ENCODE results near the gene DUSP8. TPM values are rescaled to one million over a fixed set of nuclear protein-coding genes. Genes with fewer than 3 reads are reported as not detected.

DUSP8 gene
- total RNA-seq, 1 experiment from 2014 or later = 4.4 TPM

- no peak overlapping the region for H4K5ac ChIP-seq (ENCODE audit: insufficient read length, low read depth, low read length)
- no peak overlapping the region for H2BK5ac ChIP-seq (ENCODE audit: insufficient read length, low read length)
- no peak overlapping the region for H3K23ac ChIP-seq (ENCODE audit: insufficient read length, low read depth, low read length)
- no peak overlapping the region for H3K9ac ChIP-seq (ENCODE audit: extremely low read depth, insufficient read length, low read length)
- H3K79me2 ChIP-seq (ENCODE audit: insufficient read depth, low read length) = peaks cover 1% of the 10 kb centered on the region; the same call in 1 of the 2 replicates
- no peaks in the 10 kb centered on the region for H3K36me3 Mint-ChIP-seq (ENCODE audit: insufficient read depth in 1 of 3, low read depth in 3 of 3)
- H2BK20ac ChIP-seq (ENCODE audit: low read depth, low read length, poor library complexity, severe bottlenecking) = no peak overlapping the region
- no peak overlapping the region for H2AFZ ChIP-seq (ENCODE audit: low read length)
- no peak overlapping the region for H3K4me2 ChIP-seq (ENCODE audit: insufficient read depth, insufficient read length, low read length)
- no peak for TF ChIP-seq CTCF (conservative IDR thresholded peaks at IDR 0.05)
- no peaks in the 10 kb centered on the region for H3K27me3 ChIP-seq (ENCODE audit: insufficient read depth, low read length)
- DNase-seq = no peak
- no peak overlapping the region for H3K56ac ChIP-seq (ENCODE audit: insufficient read length, low read depth, low read length)
- no peak overlapping the region for H3T11ph ChIP-seq (ENCODE audit: low read length)
- no peak overlapping the region for H3K27ac ChIP-seq (ENCODE audit: insufficient read length, low read depth, low read length)
- H3K27me3 Mint-ChIP-seq (ENCODE audit: low read depth) = no peaks in the 10 kb centered on the region
- no peak overlapping the region for H3K4ac ChIP-seq (ENCODE audit: low read depth, low read length)
- no peak overlapping the region for H4K8ac ChIP-seq (replicated peaks; ENCODE audit: insufficient read length, low read depth, low read length)
- H3K79me1 ChIP-seq (ENCODE audit: insufficient read depth, low read depth, low read length, poor library complexity, severe bottlenecking) = peaks cover 9% of the 10 kb centered on the region
- H4K91ac ChIP-seq (ENCODE audit: insufficient read length, low read depth, low read length) = no peak overlapping the region
- no peak overlapping the region for H2AK5ac ChIP-seq (ENCODE audit: insufficient read length, low read length)
- WGBS (ENCODE audit: extremely low coverage, insufficient read length, low lambda C conversion rate) = no CpG with 5 or more reads among the region's 5 CpGs
- no peak overlapping the region for H2BK12ac ChIP-seq (ENCODE audit: insufficient read length, low read depth, low read length)
- no peak overlapping the region for H3K4me3 Mint-ChIP-seq
- peaks cover 3% of the 10 kb centered on the region for H4K20me1 ChIP-seq (ENCODE audit: control insufficient read depth, insufficient read depth, insufficient read length)
- H3K4me1 ChIP-seq (ENCODE audit: insufficient read depth, low read length) = no peaks in the 10 kb centered on the region
- no peaks in the 10 kb centered on the region for H3K9me3 ChIP-seq (ENCODE audit: control insufficient read depth, low read depth, low read length)
- H3K23me2 ChIP-seq (ENCODE audit: insufficient read length, low read depth, low read length, poor library complexity, severe bottlenecking) = no peaks in the 10 kb centered on the region
- no peak overlapping the region for H2BK120ac ChIP-seq (ENCODE audit: low read depth, low read length, poor library complexity, severe bottlenecking)
- no peak overlapping the region for H2BK15ac ChIP-seq (ENCODE audit: low read depth, low read length)
- no peak overlapping the region; the same call in 1 of the 2 replicates for H3K14ac ChIP-seq (ENCODE audit: insufficient read depth, low read length)
- H3K9me3 Mint-ChIP-seq = no peaks in the 10 kb centered on the region
- no peak overlapping the region for H3K27ac Mint-ChIP-seq
- H3K4me1 Mint-ChIP-seq = peaks cover 0 to 7% of the 10 kb centered on the region in 2 experiments; a peak in 2 of 4 replicates
- H3K18ac ChIP-seq (ENCODE audit: insufficient read length, low read depth, low read length) = no peak overlapping the region
Measured at GRCh38 chr11:1529774-1530173, 42.3 kb downstream of the DUSP8 start.
